RWPE2 (cell line): ENCODE measurements around the gene LINC00237.

Source experiments
- ATAC-seq: fragments of 200-7000 bp; cut with Tn5 transposase; 3 replicates; pipeline ENCODE4 v1.9.1; 2021; ENCODE audit warnings: low read depth
- DNase-seq: peaks from one replicate; pipeline ENCODE4 v3.0.0-alpha.2; 2020; ENCODE audit warnings: low spot score
- H3K27ac ChIP-seq: fragments of 450-650 bp; 2 replicates; pipeline ENCODE4 v1.5.1; 2017; ENCODE audit warnings: mild to moderate bottlenecking; ENCODE audit not compliant: poor library complexity, severe bottlenecking
- H3K27me3 ChIP-seq: fragments of 250-450 bp; sonication (Bioruptor Pico); 2 replicates; pipeline ENCODE4 v1.5.1; 2021; ENCODE audit warnings: mild to moderate bottlenecking, moderate library complexity; ENCODE audit not compliant: insufficient read depth, poor library complexity, severe bottlenecking
- H3K36me3 ChIP-seq: fragments of 250-450 bp; sonication (Bioruptor Pico); 2 replicates; pipeline ENCODE4 v1.5.1; 2020; ENCODE audit warnings: low read depth, mild to moderate bottlenecking, moderate library complexity
- H3K4me1 ChIP-seq: fragments of 250-450 bp; sonication (Bioruptor Pico); 2 replicates; pipeline ENCODE4 v1.5.1; 2021; ENCODE audit warnings: mild to moderate bottlenecking, moderate library complexity; ENCODE audit not compliant: insufficient read depth, poor library complexity, severe bottlenecking
- H3K4me3 ChIP-seq: fragments of 250-450 bp; sonication (Bioruptor Pico); 2 replicates; pipeline ENCODE4 v1.5.1; 2021; ENCODE audit warnings: mild to moderate bottlenecking, moderate library complexity; ENCODE audit not compliant: severe bottlenecking
- H3K9me3 ChIP-seq: fragments of 250-450 bp; sonication (Bioruptor Pico); 2 replicates; pipeline ENCODE4 v1.5.1; 2021; ENCODE audit warnings: mild to moderate bottlenecking, moderate library complexity; ENCODE audit not compliant: severe bottlenecking
- TF ChIP-seq, protein P1 (sequence below): fragments of 450-650 bp; IDR thresholded peaks from one replicate; pipeline ENCODE4 v1.5.1; 2017; ENCODE audit warnings: mild to moderate bottlenecking, moderate library complexity; ENCODE audit not compliant: poor library complexity, severe bottlenecking

LINC00237 gene

DNA sequence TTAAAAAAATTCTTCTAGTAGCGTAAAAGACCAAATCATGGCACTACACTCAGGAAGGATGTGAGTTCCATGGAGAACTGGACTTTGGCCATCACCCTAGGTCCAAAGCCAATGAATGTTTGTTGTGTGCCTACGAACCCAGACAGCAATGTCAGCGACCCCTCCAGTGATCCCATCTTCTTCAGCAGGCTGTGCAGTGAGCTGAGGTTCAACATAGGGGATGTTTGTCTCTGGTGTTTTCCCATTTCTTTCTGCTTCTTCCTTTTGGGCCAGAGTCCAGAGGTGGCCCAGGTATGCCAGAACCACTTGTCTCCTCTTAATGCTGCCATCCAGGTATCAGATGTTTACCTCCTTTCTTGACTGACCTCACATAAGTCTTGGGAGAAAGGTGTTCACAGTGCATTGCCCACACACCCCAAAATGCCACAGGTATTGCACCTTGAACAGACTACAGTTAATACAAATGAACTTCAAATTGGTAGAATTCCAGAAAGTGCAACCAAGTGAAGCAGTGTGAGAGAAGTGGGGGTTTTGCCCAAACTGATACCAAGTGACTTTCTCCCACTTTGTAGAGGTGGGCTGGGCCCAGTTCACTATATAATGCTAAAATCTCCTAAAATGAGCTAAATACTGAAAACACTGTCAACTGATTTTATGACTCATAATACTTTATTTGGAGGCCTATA is 33.9 kb upstream of the LINC00237 start:
- ATAC-seq (no peak), DNase-seq (no peak)
- no peak overlapping the region for H3K4me3 ChIP-seq
- TF ChIP-seq, protein P1, sequence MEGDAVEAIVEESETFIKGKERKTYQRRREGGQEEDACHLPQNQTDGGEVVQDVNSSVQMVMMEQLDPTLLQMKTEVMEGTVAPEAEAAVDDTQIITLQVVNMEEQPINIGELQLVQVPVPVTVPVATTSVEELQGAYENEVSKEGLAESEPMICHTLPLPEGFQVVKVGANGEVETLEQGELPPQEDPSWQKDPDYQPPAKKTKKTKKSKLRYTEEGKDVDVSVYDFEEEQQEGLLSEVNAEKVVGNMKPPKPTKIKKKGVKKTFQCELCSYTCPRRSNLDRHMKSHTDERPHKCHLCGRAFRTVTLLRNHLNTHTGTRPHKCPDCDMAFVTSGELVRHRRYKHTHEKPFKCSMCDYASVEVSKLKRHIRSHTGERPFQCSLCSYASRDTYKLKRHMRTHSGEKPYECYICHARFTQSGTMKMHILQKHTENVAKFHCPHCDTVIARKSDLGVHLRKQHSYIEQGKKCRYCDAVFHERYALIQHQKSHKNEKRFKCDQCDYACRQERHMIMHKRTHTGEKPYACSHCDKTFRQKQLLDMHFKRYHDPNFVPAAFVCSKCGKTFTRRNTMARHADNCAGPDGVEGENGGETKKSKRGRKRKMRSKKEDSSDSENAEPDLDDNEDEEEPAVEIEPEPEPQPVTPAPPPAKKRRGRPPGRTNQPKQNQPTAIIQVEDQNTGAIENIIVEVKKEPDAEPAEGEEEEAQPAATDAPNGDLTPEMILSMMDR, result no peak
- no peaks in the 10 kb centered on the region for H3K36me3 ChIP-seq
- H3K27ac ChIP-seq, result no peak overlapping the region
- H3K4me1 ChIP-seq, result no peaks in the 10 kb centered on the region
- H3K27me3 ChIP-seq, result no peaks in the 10 kb centered on the region
- no peaks in the 10 kb centered on the region for H3K9me3 ChIP-seq

DNA sequence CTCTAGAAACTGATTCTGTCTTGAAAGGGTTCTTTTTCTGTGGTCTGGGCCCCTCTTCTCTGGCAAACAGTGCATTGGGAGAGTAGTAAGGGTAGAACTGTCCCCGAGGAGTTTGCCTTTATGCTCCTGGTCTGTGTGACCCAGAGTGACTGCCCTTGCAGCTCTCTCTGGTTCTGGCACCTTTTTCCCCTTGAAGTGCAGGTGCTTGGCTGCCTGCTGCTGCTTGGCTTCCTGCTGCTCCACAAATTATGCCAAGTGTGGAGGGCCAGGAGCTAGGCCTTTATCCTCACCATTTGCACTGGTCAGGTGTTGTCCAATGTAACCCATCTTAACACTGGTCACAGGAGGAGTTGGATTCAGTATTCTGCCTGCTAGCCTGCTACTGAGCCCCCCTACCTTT is 30.9 kb upstream of the LINC00237 start:
- ATAC-seq (no peak), DNase-seq (no peak)
- Histone ChIP-seq H3K27me3 (no peaks in the 10 kb centered on the region), H3K36me3 (peaks cover 5% of the 10 kb centered on the region), H3K4me1 (no peaks in the 10 kb centered on the region), H3K9me3 (no peaks in the 10 kb centered on the region), H3K4me3 (no peak overlapping the region), H3K27ac (no peak overlapping the region)
- TF ChIP-seq, protein P1, result no peak

DNA sequence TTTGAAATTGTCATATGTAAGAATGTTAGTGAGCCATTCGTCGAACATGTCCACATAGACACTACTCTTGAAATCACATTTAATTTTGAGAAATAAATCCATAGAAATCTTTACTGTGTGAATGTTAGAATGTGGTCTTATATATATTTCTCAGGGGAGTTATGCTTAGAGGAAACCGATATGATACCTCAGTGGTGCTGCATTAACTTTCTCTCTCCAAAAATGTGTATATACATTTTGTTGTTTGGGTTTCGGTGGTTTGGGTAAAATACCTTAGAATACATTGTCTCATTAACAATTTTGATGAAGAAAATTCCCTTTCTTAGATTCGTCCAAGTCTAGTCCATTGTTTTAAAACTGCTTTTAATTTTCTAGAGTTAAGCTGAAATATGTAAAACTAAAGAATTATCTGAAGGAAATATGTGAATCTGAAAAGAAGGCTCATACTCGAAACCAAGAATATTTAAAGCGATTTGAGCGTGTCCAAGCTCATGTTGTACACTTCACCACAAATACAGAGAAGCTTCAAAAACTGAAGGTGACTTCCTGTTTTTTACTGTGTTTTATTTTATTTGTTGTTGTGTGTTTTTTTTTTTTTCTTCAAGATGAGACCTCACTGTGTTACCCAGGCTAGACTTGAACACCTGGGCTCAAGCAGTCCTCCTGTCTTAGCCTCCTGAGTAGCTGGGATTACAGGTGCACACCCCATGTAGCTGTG is 30.0 kb upstream of the LINC00237 start:
- TF ChIP-seq, protein P1, result no peak
- H3K9me3 ChIP-seq, result no peaks in the 10 kb centered on the region
- no peaks in the 10 kb centered on the region for H3K4me1 ChIP-seq
- H3K36me3 ChIP-seq, result peaks cover 5% of the 10 kb centered on the region
- H3K27me3 ChIP-seq, result no peaks in the 10 kb centered on the region
- no peak overlapping the region for H3K4me3 ChIP-seq
- DNase-seq, result no peak
- ATAC-seq, result no peak
- H3K27ac ChIP-seq, result no peak overlapping the region

DNA sequence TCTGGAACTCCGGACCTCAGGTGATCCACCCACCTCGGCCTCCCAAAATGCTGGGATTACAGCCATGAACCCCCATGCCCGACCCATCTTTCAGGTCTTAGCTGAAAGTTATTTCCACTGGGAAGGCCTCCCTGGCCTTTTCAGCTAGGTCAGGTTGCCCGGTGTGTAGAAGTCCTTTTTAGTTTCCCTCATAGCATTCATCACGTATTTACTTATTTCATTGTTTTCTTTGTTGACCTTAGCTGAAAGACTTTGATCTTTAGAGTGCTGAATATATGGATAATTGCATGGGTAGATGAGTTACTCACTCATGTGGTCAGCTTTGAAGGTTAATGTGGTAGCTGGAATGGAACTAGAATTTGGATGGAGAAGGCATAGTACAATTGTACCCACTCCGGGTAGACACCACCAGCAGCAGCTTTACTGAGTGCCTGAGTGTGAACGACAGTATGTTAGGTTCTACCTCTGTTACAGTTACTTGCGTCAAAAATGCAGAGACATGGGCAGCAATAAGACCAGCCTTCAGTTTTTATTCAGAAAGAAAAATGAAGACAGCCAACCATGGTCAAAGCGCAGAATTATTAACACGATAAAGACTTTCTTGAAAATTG is 28.8 kb upstream of the LINC00237 start:
- Histone ChIP-seq H3K36me3 (peaks cover 5% of the 10 kb centered on the region), H3K4me3 (no peak overlapping the region), H3K4me1 (no peaks in the 10 kb centered on the region), H3K9me3 (no peaks in the 10 kb centered on the region), H3K27me3 (no peaks in the 10 kb centered on the region), H3K27ac (no peak overlapping the region)
- TF ChIP-seq, protein P1, result no peak
- ATAC-seq (no peak), DNase-seq (no peak)
